HG03432 (cell line): Measurements from ENCODE around the gene USF2.
"Not testable (repeated sequence)": the region's sequence is repeated elsewhere in the genome, so short reads cannot be mapped to it uniquely, and the experiment has no call there.

ENCODE experiments used
- ATAC-seq: cut with Tn5 transposase; IDR thresholded peaks from one replicate; pipeline ENCODE4 v1.9.1; 2021; ENCODE audit warnings: mild to moderate bottlenecking, moderate library complexity; ENCODE audit not compliant: unreplicated experiment

The USF2 gene, protein sequence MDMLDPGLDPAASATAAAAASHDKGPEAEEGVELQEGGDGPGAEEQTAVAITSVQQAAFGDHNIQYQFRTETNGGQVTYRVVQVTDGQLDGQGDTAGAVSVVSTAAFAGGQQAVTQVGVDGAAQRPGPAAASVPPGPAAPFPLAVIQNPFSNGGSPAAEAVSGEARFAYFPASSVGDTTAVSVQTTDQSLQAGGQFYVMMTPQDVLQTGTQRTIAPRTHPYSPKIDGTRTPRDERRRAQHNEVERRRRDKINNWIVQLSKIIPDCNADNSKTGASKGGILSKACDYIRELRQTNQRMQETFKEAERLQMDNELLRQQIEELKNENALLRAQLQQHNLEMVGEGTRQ

DNA sequence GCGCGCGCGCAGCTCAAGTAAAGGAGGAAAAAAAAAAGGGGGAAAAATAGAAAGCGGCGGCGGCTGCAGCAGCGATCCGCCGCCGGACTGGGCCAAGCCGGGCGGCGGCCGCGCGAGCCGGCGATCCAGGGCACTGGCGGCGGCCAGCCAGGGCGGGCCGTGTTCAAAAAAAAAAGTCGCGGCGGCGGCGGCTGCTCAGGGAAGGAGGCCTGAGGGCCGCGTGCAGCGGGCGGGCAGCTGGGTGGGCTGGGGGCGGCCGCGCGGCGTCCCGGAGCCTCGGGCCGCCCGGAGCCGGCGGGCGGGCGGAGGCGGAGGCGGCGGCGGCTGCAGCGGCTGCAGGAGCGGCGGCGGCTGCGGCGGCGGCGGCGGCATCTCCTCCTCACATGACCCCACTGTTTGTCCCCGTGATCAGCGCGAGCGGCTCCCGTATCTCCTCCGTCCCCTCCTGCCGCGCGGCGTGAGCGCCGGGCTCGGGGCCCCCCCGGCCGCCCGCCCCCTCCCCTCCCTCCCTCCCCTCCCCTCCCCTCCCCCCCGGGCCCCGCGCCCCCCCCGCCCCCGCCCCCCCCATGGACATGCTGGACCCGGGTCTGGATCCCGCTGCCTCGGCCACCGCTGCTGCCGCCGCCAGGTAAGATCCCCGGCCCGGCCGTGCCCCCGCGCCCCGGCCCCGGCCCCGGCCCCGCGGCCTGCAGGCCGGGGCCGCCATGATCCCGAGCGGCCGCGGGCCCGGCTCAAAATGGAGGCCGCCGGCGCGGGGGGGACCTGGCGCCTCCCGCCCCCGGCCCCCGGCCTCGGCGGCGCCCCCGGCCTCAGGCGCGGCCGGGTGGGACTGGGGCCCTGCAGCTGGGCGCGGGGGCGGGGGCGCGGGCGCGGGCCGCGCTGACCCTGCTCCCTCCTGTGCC lies at the start of gene USF2:
Gene USF2, plus strand, starts transcription at position 427 of the 902 bp plus-strand sequence. Its CDS starts 140 bp downstream, at position 567.
- peak; percentile 25 for ATAC-seq

DNA sequence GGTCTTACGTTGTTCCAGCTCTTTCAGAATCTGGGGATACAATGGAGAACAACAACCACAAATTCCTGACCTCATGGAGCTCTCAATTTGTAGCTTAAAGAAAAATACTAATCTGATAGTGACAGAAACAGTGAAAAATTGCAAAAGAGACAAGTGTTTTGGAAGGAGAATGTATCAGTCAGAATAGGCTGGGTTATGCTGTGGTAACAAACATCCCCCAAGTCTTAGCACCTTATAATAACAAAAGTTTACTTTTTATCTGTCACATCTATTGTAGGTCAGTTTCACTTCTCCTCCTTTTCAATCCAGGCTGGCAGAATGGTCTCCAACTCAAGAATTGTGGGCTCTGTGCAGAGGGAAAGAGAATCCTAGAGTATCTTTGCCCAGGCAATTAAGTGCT lies 49.8 kb upstream of the USF2 start:
- no peak for ATAC-seq

DNA sequence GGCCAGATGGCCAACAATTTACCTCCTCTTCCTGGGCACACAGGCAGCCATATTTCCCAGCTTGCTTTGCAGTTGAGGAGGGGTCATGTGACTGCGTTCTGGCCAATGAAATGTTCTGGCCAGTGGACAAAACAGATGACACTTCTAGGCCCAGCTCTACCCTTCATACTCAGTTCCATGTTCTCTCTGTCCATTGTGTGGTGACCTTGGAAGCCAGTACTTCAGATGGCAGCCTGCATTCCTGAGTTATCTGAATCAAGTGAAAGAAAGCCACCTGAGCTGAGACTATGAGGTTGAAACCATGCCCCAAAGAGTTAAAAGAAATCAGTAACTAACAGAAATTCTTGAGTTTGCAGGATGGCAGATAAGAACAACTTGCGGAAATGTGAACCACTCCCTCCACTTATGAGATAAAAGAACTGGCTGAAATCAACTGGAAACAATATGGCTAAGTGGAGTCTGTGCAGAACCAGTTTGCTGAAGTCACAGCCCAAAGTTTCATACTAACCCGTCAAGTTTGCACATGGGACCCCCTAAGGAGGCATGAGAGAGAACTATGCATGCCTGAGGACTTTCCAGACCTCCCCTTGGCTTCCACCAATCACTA lies 48.3 kb upstream of the USF2 start:
- ATAC-seq = no peak

DNA sequence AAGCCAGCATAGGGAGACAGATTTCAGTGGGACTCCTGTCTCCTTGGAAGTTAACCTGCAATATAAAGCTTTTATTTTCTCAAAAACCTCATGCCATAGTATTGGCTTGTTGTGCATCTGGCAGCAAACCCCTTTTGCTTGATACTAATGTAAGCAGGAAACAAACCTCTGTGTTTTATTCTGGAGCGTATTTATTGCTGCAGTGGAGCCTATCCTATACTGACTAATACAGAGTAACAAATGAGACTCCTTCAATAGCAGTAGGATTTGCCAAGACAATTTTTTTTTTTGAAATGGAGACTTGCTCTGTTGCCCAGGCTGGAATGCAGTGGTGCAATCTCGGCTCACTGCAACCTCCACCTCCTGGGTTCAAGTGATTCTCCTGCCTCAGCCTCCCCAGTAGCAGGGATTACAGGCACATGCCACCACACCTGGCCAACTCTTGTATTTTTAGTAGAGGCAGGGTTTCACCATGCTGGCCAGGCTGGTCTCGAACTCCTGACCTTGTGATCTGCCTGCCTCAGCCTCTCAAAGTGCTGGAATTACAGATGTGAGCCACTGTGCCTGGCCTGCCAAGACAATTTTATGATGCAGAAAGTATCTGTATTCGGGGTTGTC lies 47.7 kb upstream of the USF2 start:
- ATAC-seq = not testable (repeated sequence)

DNA sequence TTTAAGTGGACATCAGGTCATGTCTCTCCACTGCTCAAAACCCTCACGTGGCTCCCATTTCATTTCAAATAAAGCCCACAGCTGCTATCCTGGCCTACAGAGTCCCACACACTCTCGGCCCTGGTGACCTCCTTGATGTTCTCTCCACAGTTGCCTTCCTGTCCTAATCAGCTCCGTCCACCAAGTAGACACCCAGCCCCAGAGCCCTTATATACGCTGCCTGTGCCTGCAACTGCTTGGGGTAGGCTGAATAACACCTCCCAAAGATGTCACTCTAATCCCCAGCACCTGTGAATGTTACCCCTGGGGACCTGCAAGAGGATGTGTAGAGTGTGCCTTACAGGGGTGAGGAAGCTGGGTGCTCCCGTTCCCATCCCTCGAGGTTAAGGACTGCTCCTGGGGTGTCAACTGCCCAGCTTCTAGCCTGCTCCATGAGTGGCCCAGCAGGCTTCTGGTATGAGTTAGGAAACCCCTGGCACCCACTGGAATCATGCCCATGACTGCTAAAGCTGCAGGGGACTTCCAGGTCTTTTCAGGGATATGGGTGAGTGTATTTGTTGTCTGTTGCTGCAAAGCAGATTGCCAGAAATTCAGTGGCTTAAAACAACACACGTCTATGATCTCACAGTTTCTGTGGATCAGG lies 46.3 kb upstream of the USF2 start:
- no peak for ATAC-seq

DNA sequence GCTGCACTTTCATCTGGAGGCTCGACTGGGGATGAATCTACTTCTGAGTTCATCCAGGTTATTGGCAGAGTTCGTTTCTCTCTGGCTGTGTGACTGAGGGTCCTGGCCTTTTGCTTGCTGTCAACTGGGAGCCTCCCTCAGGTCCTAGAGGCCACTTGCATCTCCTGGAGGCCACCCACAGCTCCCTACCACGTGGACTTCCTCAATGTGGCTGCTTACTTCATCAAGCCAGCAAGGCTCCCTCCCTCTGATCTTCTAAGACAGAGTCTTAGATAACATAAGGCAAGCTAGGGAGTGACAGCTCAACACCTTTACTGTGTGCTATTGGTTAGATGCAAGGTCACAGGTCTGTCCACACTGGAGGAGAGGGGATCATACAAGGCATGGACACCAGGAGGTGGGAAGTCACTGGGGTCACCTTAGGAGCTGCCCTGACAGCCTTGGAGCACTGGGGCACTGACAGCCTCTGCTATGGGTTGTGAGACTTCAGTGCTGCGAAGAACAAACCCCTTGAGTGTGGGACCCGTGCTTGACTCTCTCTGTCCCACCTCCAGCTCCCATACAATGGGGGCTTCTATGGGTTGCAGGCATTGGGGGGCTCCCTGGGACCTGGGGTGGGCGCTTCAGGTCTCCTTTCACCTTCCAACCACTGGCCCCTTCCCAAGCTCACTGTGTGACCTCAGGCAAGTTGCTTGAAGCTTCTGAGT lies 45.5 kb upstream of the USF2 start:
- no peak for ATAC-seq

DNA sequence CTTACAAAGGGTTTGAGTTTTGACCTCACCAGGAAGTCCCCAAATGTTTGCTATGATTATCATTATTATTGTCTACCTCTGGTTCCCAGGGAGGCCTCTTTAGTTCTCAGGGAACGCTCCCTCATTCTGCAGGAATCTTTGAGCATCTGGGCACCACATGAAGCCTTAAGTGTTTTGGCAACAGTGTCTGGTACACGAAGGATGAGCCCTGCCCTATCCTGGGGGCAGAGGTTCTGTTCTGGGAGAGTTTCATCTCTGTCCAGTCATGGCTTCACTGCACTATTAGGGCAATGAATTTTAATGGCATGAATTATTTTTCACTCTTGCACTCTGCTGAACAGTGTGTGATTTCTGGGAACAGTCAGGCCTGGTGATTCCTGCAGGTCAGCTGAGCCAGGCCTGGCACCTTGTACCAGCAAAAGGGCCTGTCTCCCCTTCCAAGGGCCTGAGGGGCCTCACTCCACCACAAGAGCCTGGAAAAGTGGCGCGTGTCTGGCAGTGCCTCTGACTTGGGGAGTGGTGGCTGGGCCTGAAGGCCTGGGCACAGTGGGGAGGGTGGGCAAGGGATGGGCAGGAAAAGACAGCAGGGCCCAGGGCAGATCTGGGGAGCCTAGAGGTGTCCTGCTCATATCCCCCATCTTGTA lies 44.8 kb upstream of the USF2 start:
- ATAC-seq = no peak

DNA sequence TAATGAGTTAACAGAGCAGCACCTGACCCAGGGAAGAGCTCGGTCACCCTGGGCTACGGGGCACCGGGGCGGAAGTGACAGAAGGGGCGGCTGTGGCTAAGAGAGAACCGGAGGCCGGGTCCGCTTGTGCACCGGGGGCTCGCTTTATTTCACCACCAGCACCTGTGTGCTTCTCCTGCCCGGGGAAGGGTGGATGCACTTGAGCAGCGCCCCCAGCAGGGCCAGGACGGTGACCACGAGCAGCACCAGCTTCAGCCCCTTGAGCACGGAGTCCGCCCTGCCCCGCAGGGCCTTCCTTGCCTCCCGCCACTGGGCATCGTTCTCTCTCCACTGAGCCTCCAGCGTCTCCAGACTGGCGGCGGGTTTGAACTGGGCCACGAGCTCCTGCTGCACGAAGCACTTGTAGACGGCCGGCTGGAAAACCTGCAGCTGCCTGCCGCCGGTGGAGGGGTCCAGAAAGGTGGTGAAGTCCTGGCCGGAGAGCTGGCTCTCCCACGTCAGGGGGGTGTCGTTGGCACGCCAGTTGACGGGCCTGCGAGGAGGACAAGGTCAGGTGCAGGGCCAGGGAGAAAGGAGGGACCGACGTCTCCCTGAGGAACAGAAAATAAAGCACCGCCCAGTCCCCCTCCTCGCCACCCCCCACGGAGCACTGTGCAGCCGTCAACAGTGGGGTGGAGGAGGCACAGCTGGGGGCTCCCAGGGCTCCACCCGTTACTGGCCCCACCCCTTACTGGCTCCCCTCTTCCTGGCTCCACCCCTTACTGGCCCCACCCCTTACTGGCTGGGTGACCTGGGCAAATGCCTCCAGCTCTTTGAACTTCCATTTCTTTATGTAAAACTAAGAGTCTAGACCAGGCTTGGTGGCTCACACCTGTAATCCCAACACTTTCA lies 43.8 kb upstream of the USF2 start:
- no peak for ATAC-seq

DNA sequence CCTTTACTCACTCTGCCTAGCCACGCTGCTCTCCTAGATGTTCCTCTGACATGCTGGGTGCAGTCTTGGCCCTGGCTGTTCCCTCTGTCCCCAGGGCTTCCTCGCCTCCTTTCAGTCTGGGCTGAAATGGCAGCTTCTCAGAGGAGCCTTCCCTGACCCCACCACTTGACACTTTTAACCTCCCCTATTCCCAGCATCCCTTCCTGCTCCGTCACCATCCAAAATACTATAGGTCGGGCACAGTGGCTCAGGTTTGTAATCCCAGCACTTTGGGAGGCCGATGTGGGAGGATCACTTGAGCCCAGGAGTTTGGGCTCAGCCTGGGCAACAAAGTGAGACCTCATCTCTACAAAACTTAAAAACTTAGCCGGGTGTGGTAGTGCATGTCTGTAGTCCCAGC lies 42.8 kb upstream of the USF2 start:
- no peak for ATAC-seq

DNA sequence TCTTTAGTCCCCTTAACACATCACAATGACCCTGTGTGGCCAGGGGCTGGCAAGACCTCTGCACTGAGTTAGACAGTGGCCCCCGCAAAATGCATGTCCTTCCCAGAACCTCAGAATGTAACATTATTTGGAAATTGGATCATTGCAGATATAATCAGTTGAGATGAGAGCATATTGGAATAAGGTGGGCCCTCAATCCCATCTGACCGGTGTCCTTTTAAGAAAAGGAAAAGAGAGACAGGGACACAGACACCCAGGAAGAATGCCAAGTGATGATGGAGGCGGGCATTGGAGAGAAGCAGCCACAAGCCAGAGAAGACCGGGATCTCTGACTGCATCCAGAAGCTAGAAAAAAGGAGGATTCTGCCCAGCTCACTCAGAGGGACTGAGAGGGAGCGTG lies 42.0 kb upstream of the USF2 start:
- no peak for ATAC-seq

DNA sequence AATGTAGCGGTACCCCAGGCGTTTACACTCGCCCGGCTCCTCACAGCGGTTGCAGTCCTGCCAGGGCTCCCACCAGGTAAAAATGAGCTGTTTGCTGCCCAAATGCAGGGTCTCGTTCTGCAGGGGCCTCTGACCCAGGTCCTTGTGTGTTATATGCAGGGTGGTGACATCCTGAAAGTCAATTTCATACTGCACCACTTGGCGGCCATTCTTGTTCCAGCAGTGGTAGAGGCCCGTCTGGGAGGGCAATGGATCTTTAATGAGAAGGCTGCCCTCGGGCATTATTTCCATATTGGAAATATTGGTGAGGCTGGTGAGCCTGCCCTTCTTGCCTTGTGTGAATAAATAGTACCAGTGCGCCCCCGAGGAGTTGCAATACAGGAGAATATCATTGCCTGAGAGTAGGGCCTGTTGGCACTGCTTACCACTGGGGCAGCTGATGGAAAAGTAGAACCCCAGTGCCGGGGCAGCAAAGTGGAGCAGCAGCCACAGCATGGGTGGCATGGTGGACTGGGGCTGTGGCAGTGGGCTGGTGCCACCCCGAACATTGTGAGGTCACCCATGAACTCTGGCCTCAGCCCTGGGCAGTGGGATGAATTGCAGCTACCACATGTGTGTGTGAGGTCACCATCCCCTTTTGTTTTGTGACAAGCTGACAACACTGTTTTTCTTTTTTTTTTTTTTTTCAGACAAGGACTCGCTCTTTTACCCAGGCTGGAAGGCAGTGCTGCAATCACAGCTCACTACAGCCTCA lies 40.4 kb upstream of the USF2 start, which contains the start of gene FAM187B:
Gene FAM187B, minus strand, starts transcription at position 563 of the 754 bp plus-strand sequence. Its CDS starts 59 bp downstream, at position 504.
- no peak for ATAC-seq

DNA sequence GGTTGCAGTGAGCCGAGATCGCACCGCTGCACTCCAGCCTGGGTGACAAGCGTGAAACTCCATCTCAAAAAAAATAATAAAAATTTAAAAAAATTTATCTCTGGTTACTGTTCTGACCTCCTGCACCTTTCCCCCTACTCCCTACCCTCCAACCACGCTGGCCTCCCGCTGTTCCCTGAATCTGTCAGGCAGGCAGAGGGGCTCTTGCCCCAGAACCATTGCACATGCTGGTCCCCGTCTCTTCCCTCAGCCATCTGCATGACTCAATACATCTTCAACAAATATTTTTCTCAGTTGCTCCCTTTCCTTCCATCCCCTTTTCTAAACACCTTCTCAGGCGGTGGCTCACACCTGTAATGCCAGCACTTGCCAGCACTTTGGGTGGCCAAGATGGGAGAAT lies 39.2 kb upstream of the USF2 start:
- no peak for ATAC-seq

DNA sequence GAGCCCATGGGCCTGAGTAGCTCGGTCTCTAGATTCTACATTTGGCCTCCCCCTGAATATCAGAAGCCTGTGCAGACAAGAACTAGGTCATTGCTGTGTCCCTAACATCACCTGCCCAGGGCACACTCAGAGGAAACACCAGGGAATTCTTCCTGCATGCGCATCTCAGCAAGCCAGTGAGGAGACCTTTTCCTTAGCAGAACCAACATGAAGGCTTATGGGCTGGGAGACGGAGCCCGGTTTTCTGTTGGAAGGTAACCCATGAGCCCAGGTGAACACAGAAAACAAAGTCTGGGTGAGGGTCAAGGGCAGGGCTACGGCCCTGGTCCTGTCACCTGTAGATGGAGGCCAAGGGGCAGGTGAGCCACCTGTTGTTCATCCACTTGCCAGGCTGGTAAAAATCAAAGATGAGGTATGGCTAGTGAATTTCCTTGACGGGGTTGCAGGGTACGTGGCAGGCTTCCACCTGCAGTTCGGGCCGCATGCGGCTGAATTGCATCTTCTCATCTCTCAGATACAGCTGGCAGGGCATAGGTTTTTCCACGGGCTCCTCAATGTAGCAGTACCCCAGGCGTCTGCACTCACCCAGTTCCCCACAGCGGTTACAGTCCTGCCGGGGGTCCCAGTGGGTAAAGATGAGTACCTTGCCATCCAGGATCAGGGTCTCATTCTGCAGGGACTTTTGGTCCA lies 36.7 kb upstream of the USF2 start:
- ATAC-seq = no peak

DNA sequence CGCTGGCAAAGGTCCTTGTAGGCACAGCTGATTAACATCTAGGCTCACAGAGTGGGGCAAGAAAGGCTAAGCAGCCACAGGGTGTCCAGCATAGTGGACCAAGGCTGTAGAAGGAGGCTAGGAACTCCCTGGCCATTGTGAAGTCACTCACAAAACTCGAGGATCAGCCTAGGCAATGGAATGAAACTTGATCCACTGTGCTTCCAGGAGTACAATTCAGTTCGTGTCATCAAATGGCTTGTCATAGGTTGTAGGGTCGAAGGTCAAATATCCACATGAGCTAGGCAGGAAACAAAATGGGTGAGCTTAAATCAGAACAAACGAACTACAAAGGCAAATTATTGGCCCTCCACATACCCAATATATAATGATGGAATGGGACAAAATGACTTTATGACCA lies 35.9 kb upstream of the USF2 start:
- ATAC-seq = no peak

DNA sequence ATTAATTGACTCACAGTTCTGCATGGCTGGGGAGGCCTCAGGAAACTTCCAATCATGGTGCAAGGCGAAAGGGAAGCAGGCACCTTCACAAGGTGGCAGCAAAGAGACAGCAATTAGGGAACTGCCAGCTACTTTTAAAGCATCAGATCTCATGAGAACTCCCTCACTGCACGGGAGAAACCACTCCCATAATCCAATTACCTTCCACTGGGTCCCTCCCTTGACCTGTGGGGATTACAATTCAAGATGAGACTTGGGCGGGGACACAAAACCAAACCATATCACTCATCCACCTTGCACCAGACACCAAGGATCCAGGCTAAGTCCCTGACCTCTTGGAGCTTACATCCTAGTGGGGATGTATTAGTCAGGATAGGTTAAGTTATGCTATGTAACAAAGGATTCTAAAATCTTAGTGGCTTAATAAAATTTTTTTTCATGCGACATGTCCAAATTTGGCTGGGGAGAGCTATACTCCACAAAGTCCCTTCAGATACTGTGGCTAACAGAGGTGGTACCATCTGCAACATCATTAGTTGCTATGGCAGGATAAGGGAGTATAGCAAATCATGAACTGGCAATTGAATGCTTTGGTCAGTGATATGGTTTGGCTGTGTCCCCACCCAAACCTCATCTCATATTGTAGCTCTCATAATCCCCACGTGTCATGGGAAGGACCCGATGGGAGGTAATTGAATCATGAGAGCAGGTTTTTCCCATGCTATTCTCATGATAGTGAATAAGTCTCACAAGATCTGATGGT lies 31.9 kb upstream of the USF2 start:
- ATAC-seq = no peak

DNA sequence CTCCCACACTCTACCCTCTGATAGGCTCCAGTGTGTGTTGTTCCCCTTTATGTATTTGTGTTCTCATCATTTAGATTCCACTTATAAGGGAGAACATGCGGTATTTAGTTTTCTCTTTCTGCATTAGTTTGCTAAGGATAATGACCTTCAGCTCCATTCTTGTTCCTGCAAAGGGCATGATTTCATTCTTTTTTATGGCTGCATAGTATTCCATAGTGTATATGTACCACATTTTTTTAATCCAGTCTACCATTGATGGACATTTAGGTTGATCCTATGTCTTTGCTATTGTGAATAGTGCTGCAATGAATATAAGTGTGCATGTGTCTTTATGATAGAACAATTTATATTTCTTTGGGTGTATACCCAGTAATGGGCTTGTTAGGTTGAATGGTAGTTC lies 29.2 kb upstream of the USF2 start:
- not testable (repeated sequence) for ATAC-seq
